ENCODE results near the gene DYNLT2B.
A peak's percentile ranks its signal among the peaks of the same experiment; 100 is the strongest.
"Not testable (repeated sequence)": the region's sequence is repeated elsewhere in the genome, so short reads cannot be mapped to it uniquely, and the experiment has no call there.

DYNLT2B gene

GRCh38 chr3:196323016-196323415 lies 5.0 kb upstream of the DYNLT2B start:
- DNase-seq: no peak

GRCh38 chr3:196321162-196321561 lies 3.1 kb upstream of the DYNLT2B start:
- no peak for DNase-seq

GRCh38 chr3:196320137-196320536 lies 2.1 kb upstream of the DYNLT2B start:
- no peak for DNase-seq

- not testable (repeated sequence) for DNase-seq
These were observed 997 bp downstream of the DYNLT2B start for GRCh38 chr3:196316799-196317686.

GRCh38 chr3:196315821-196316220 lies 2.2 kb downstream of the DYNLT2B start:
- no peak for DNase-seq

- DNase-seq: no peak
These were observed 3.4 kb downstream of the DYNLT2B start for GRCh38 chr3:196314597-196314996.

- DNase-seq: not testable (repeated sequence)
These were observed 4.0 kb downstream of the DYNLT2B start for GRCh38 chr3:196314086-196314485.

GRCh38 chr3:196302960-196303359 lies 15.1 kb downstream of the DYNLT2B start:
- not testable (repeated sequence) for DNase-seq

GRCh38 chr3:196302551-196302950 lies 15.5 kb downstream of the DYNLT2B start:
- not testable (repeated sequence) for DNase-seq

- DNase-seq: no peak
These were observed 19.5 kb downstream of the DYNLT2B start for GRCh38 chr3:196298521-196298920.

- no peak for DNase-seq
These were observed 25.6 kb downstream of the DYNLT2B start for GRCh38 chr3:196292286-196292923.

GRCh38 chr3:196288141-196288460 lies 29.9 kb downstream of the DYNLT2B start:
- no peak for DNase-seq

GRCh38 chr3:196287440-196288140 lies 30.4 kb downstream of the DYNLT2B start, which contains the start of gene PCYT1A:
TSS of gene PCYT1A (minus strand) at chr3:196287726. CDS start at chr3:196270531, 17,195 bp downstream.
- peak; percentile 93 for DNase-seq

GRCh38 chr3:196287090-196287439 lies 31.0 kb downstream of the DYNLT2B start:
- peak; percentile 39 for DNase-seq

- DNase-seq: no peak
These were observed 33.6 kb downstream of the DYNLT2B start for GRCh38 chr3:196284396-196284795.

GRCh38 chr3:196281962-196282361 lies 36.1 kb downstream of the DYNLT2B start:
- DNase-seq: no peak

- no peak for DNase-seq
These were observed 37.2 kb downstream of the DYNLT2B start for GRCh38 chr3:196280689-196281440.

- DNase-seq: no peak
These were observed 42.9 kb downstream of the DYNLT2B start for GRCh38 chr3:196275126-196275525.

GRCh38 chr3:196274585-196274984 lies 43.5 kb downstream of the DYNLT2B start:
- no peak for DNase-seq

- no peak for DNase-seq
These were observed 44.4 kb downstream of the DYNLT2B start for GRCh38 chr3:196273655-196274054.

- DNase-seq: no peak
These were observed 45.2 kb downstream of the DYNLT2B start for GRCh38 chr3:196272826-196273225.

- DNase-seq: peak; percentile 18
These were observed 47.5 kb downstream of the DYNLT2B start for GRCh38 chr3:196270499-196270898.

All from midbrain (tissue), 1 donor.